Measurements from ENCODE around the gene UNC50.
A peak's percentile ranks its signal among the peaks of the same experiment; 100 is the strongest.

Gene UNC50

DNA sequence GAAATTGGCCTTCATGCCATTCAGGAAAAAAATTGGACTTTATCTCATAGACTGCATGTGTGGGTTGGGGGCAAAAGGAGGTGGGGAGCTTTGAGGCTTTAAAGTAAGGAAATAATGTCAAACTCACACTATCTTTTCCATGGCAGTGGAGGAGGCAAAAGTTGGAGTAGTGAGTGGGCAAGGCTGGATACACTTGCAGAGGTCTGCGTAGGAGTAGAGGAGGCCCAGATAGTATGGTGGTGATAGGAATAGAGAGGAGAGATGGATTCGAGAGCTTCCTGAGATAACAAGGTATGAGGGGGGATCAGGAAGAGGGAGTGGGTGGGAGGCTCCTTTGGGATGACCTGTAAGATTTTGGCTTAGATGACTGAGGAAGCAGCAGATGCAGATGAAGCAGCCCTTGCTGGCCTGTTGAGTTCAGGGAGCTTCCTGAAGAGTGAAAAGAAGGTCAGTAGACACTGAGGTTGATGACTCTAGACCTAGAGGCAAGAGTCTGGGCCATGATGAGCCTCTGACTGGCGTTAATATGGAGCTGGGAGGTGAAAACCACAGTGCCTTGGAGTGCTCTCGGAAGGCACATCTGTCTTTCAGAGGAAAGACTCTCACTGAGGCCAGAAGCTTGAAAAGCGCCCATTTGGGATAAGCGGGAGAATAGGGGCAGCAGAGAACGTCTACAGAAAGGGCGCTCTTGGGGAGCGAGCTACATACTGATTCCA lies 5.8 kb downstream of the UNC50 start:
- DNase-seq, result no peak
- Mint-ChIP-seq H3K4me3 (no peak overlapping the region), H3K27me3 (no peaks in the 10 kb centered on the region), H3K36me3 (ENCODE audit: low read depth) (peaks cover 94% of the 10 kb centered on the region), H3K4me1 (ENCODE audit: low read depth) (peaks cover 61% of the 10 kb centered on the region), H3K9me3 (no peaks in the 10 kb centered on the region), H3K27ac (peak overlapping the region; percentile 66)

- no peak for DNase-seq
- peaks cover 91% of the 10 kb centered on the region for H3K36me3 Mint-ChIP-seq (ENCODE audit: low read depth)
- no peak overlapping the region for H3K4me3 Mint-ChIP-seq
- H3K4me1 Mint-ChIP-seq (ENCODE audit: low read depth), result peaks cover 61% of the 10 kb centered on the region
- no peaks in the 10 kb centered on the region for H3K9me3 Mint-ChIP-seq
- H3K27ac Mint-ChIP-seq, result peak overlapping the region; percentile 27
- H3K27me3 Mint-ChIP-seq, result no peaks in the 10 kb centered on the region
Measured at GRCh38 chr2:98615481-98615880, 7.1 kb downstream of the UNC50 start.

GRCh38 chr2:98617149-98617548 lies 8.8 kb downstream of the UNC50 start:
- no peak for DNase-seq
- H3K4me3 Mint-ChIP-seq, result no peak overlapping the region
- H3K9me3 Mint-ChIP-seq, result no peaks in the 10 kb centered on the region
- H3K27ac Mint-ChIP-seq, result peak overlapping the region; percentile 83
- peaks cover 57% of the 10 kb centered on the region for H3K4me1 Mint-ChIP-seq (ENCODE audit: low read depth)
- no peaks in the 10 kb centered on the region for H3K27me3 Mint-ChIP-seq
- peaks cover 91% of the 10 kb centered on the region for H3K36me3 Mint-ChIP-seq (ENCODE audit: low read depth)

GRCh38 chr2:98623657-98624056 lies 15.3 kb downstream of the UNC50 start:
- no peak overlapping the region for H3K4me3 Mint-ChIP-seq
- H3K36me3 Mint-ChIP-seq (ENCODE audit: low read depth), result peaks cover 66% of the 10 kb centered on the region
- no peaks in the 10 kb centered on the region for H3K27me3 Mint-ChIP-seq

DNA sequence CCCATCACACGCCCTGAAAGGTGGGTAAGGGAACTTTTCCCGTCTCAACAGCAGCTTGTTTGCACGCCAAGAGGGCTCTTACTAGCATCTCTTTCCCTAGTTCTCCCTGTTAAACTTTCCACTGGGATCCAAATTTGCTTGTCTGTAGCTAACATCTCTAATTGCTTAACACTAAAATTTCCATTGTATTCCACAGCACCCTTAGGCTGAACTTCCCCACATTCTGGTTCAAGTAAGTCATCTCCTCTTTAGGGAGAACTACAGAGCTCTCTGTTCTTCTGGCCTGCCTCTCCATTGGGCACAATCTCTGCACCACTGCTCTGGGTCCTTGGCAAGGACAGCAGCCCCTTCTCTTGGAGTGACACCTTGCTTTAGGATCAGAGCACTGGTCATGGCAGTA lies 24.0 kb downstream of the UNC50 start:
- Mint-ChIP-seq H3K4me1 (ENCODE audit: low read depth) (peaks cover 33% of the 10 kb centered on the region), H3K27ac (peak overlapping the region; percentile 62), H3K4me3 (no peak overlapping the region), H3K27me3 (no peaks in the 10 kb centered on the region), H3K36me3 (ENCODE audit: low read depth) (peaks cover 63% of the 10 kb centered on the region), H3K9me3 (no peaks in the 10 kb centered on the region)
- no peak for DNase-seq

More at GRCh38 chr2:98623657-98624056, 15.3 kb downstream of the UNC50 start:
- no peaks in the 10 kb centered on the region for H3K9me3 Mint-ChIP-seq
- H3K27ac Mint-ChIP-seq, result peak overlapping the region; percentile 65
- peaks cover 51% of the 10 kb centered on the region for H3K4me1 Mint-ChIP-seq (ENCODE audit: low read depth)
- no peak for DNase-seq

DNA sequence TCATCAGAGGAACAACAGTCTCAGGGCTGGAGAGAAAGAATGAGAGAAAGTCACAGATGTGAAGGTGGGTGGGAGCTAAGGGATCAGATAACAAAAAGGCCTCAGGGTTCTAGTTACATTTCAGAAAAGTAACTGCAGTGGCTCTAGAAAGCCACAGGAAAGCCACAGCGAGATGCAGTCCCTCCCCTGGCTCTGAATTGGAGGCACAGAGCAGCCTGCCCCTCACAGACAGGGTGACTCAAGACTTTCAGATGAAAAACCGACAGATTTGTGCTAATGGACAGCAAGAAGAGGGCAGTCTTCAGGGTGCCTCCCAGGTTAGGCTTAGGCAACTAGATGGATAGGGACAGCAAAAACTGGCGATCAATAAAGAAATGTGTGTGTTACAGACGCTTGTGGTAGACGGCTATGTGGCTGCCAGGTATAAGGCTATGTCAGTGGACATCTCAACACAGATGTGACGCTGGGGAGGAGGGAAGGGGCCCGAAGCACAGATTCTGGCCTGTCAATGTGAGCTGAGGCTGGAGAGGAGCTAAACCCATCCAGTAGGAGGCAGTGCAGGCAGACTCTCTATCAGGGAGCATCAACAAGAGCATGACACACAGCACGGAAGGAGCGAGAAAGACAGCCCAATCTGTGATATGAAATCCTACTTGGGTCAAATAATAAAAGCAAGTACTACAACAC lies 26.2 kb downstream of the UNC50 start:
- Mint-ChIP-seq H3K27ac (peak overlapping the region; percentile 89), H3K9me3 (no peaks in the 10 kb centered on the region), H3K36me3 (ENCODE audit: low read depth) (peaks cover 65% of the 10 kb centered on the region), H3K4me1 (ENCODE audit: low read depth) (peaks cover 39% of the 10 kb centered on the region), H3K27me3 (no peaks in the 10 kb centered on the region), H3K4me3 (peak overlapping the region; percentile 4)
- DNase-seq, result peak; percentile 66

GRCh38 chr2:98637401-98638147 lies 29.2 kb downstream of the UNC50 start:
- H3K4me1 Mint-ChIP-seq (ENCODE audit: low read depth), result peaks cover 39% of the 10 kb centered on the region
- H3K9me3 Mint-ChIP-seq, result no peaks in the 10 kb centered on the region
- no peaks in the 10 kb centered on the region for H3K27me3 Mint-ChIP-seq
- H3K4me3 Mint-ChIP-seq, result peak overlapping the region; percentile 64
- peaks cover 65% of the 10 kb centered on the region for H3K36me3 Mint-ChIP-seq (ENCODE audit: low read depth)
- peak; percentile 47 for DNase-seq
- H3K27ac Mint-ChIP-seq, result peak overlapping the region; percentile 91

DNA sequence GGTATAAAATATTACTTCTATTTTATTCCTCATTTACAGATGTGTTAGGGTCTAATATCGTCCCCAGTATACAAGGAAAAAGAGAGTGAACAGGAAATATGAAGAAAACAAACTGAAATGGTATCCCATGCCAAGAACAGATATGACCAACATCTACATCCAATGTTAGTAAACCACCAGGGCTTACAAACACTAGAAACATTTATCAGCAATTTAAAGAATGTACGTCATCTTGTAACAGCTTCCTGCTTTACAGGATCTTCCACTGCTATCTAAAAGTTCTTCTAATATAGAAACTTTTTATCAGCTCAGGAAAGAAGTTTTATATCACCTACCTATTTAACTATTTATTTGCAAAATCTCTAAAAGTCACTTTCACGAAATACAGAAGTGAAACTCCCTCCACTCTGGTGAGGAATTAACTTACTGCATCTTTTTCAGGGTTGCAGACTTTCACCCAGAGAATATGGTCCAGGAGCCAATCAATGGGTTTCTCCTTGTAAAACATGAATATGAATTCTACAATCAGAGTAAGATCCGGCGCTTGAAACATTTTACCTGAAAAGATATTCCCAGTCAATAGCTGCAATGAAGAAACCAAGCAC lies 35.2 kb downstream of the UNC50 start:
- H3K36me3 Mint-ChIP-seq (ENCODE audit: low read depth), result peaks cover 65% of the 10 kb centered on the region

DNA sequence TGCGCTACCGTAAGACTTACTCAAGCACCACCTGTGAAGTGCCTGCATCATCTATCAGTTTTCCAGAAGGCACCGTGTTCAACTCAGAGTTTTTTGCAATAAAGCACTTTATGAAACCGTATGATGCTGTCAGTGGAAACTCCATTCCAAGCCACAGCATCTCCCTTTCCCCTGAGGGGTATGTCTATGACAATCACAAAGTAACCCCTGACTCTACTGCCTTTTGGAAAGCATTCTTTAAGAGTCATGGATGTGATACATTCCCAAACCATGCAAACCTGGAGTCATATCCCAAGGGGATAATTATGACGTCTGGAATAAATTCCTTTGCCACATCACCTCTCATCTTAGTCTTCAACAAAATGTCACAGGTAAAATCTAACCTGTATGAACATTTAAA lies 39.2 kb downstream of the UNC50 start:
- Mint-ChIP-seq H3K36me3 (ENCODE audit: low read depth) (peaks cover 61% of the 10 kb centered on the region), H3K27ac (peak overlapping the region; percentile 18), H3K4me3 (no peak overlapping the region), H3K27me3 (no peaks in the 10 kb centered on the region), H3K4me1 (ENCODE audit: low read depth) (peaks cover 52% of the 10 kb centered on the region), H3K9me3 (no peaks in the 10 kb centered on the region)
- no peak for DNase-seq

More for the DNA sequence above, 35.2 kb downstream of the UNC50 start:
- Mint-ChIP-seq H3K27me3 (no peaks in the 10 kb centered on the region), H3K9me3 (no peaks in the 10 kb centered on the region), H3K4me3 (no peak overlapping the region), H3K27ac (peak overlapping the region; percentile 51), H3K4me1 (ENCODE audit: low read depth) (peaks cover 22% of the 10 kb centered on the region)
- DNase-seq, result no peak

DNA sequence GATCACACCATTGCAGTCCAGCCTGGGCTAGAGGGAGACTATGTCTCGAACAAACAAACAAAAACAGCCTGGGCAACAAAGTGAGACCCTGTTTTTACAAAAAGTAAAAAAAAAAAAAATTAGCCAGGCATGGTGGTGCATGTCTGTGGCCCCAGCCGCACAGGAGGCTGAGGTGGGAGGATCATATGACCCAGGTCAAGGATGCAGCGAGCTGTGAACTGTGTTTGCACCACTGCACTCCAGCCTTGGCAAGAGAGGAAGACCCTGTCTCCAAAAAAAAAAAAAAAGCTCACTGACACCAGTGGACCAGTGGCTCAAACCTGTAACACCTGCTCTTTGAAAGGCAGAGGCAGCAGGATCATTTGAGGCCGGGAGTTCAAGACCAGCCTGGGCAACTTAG lies 40.1 kb downstream of the UNC50 start:
- H3K4me3 Mint-ChIP-seq, result no peak overlapping the region
- peaks cover 57% of the 10 kb centered on the region for H3K4me1 Mint-ChIP-seq (ENCODE audit: low read depth)

DNA sequence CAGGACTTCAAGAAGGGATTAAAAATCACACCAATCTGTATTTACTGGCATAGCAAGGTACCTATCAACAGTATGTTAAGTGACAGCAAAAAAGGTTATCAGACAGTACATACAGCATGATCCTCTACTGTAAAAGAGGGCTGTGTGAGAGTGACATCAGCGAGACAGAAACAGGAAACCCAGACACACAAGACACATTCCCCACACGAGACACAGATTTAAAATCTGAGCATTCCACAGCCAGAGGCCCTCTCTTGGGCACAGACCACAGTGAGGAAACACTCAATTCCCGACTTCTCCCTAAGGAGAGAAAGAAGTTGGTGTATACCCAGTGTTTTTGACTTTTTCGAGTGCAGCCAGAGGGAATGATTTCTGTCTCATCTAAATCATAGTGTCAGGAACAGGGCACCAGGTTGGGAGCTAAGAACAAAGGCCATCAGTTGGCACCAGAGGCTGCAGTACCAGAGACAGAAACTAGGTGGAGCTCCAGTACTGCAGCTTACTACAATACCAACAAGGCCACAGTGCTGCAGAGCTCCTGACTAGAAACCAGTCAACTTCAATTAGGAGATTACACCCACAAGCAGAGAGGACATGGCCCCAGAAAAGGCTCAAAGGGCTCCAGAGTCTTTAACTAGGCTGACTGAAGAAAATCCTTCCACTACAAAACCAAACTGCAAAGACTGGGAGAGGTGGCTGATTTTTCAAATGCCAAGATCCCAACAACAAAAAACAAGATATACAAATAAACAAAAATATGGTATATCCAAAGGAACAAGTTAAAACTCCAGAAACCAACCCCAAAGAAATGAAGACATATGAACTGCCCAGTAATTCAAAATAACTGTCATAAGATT lies 41.0 kb downstream of the UNC50 start:
- Mint-ChIP-seq H3K4me3 (no peak overlapping the region), H3K4me1 (ENCODE audit: low read depth) (peaks cover 57% of the 10 kb centered on the region), H3K27me3 (no peaks in the 10 kb centered on the region), H3K27ac (peak overlapping the region; percentile 76), H3K9me3 (no peaks in the 10 kb centered on the region), H3K36me3 (ENCODE audit: low read depth) (peaks cover 57% of the 10 kb centered on the region)
- peak; percentile 81 for DNase-seq

More for the DNA sequence above, 40.1 kb downstream of the UNC50 start:
- Mint-ChIP-seq H3K9me3 (no peaks in the 10 kb centered on the region), H3K36me3 (ENCODE audit: low read depth) (peaks cover 60% of the 10 kb centered on the region), H3K27me3 (no peaks in the 10 kb centered on the region), H3K27ac (peak overlapping the region; percentile 76)
- no peak for DNase-seq

- H3K27ac Mint-ChIP-seq, result peak overlapping the region; percentile 76
- H3K4me1 Mint-ChIP-seq (ENCODE audit: low read depth), result peaks cover 63% of the 10 kb centered on the region
- no peaks in the 10 kb centered on the region for H3K9me3 Mint-ChIP-seq
- DNase-seq, result no peak
- H3K27me3 Mint-ChIP-seq, result no peaks in the 10 kb centered on the region
- H3K36me3 Mint-ChIP-seq (ENCODE audit: low read depth), result peaks cover 60% of the 10 kb centered on the region
- no peak overlapping the region for H3K4me3 Mint-ChIP-seq
Measured at GRCh38 chr2:98649992-98650375, 41.6 kb downstream of the UNC50 start.

DNA sequence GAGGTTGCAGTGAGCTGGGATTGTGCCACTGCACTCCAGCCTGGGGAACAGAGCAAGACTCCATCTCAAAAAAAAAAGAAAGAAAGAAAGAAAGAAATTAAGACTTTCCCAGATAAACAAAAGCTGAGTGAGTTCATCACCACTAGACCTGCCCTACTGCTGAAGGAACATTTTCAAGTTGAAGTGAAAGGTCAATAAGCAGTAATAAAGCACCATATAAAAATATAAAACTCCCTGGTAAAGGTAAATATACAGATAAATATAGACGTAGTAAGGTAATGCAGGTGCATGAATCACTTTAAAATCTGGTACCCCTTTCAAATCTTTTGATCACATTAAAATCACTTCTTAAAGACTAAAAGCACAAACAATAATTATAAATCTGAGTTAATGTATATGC lies 42.6 kb downstream of the UNC50 start:
- H3K4me1 Mint-ChIP-seq (ENCODE audit: low read depth), result peaks cover 72% of the 10 kb centered on the region

More for the DNA sequence above, 42.6 kb downstream of the UNC50 start:
- no peaks in the 10 kb centered on the region for H3K9me3 Mint-ChIP-seq
- H3K27me3 Mint-ChIP-seq, result no peaks in the 10 kb centered on the region
- no peak overlapping the region for H3K4me3 Mint-ChIP-seq
- DNase-seq, result no peak
- peaks cover 59% of the 10 kb centered on the region for H3K36me3 Mint-ChIP-seq (ENCODE audit: low read depth)
- H3K27ac Mint-ChIP-seq, result peak overlapping the region; percentile 76

Measured in activated T-cell treated with anti-CD3 and anti-CD28 coated beads, Interleukin-2, amount 50 U/mL, for 24 hours (primary cell).